Colonic mucosa (tissue), 4 donors: Measurements from ENCODE around the gene CCNY. TPM values are rescaled to one million over a fixed set of nuclear protein-coding genes. Genes with fewer than 3 reads are reported as not detected.
A peak's percentile ranks its signal among the peaks of the same experiment; 100 is the strongest.

ENCODE experiments used
- DNase-seq: peaks from one replicate; pipeline ENCODE4 v3.0.0-alpha.2; 2020
- H3K27ac ChIP-seq: fragments of 200-600 bp; one replicate; pipeline ENCODE4 v1.8.0; 2021
- H3K27me3 ChIP-seq: fragments of 200-600 bp; one replicate; pipeline ENCODE4 v1.8.0; 2021
- H3K36me3 ChIP-seq: fragments of 200-600 bp; one replicate; pipeline ENCODE4 v1.8.0; 2021
- H3K4me1 ChIP-seq: fragments of 200-600 bp; one replicate; pipeline ENCODE4 v1.8.0; 2021; ENCODE audit warnings: mild to moderate bottlenecking
- H3K4me3 ChIP-seq: fragments of 200-600 bp; one replicate; pipeline ENCODE4 v1.8.0; 2021
- H3K9ac ChIP-seq, 2 donors: one replicate each; pipeline ENCODE4 v1.7.0; 2013; ENCODE audit warnings: control low read depth in 2 of 2, low read depth in 2 of 2, low read length in 2 of 2
- H3K9me3 ChIP-seq: fragments of 200-600 bp; one replicate; pipeline ENCODE4 v1.8.0; 2021
- CTCF ChIP-seq: fragments of 200-600 bp; IDR thresholded peaks from one replicate; pipeline ENCODE4 v1.8.0; 2022; ENCODE audit warnings: antibody characterized with exemption, mild to moderate bottlenecking
- intact Hi-C: fragments of 100-400 bp; cut with DNase I; formaldehyde crosslinking; loops from one replicate; pipeline ENCODE4 v1.14.1; 2022
- total RNA-seq, 2 donors: library from RNA; stranded (reverse); fragmentation: NEBNext Ultra II Directional in 1 of 2; extraction: Animal tissue kit (Norgen Biotek cat#: 25700) in 1 of 2; gene quantifications; one replicate each; pipeline ENCODE4 v1.2.1, GENCODE V29; 2021
- donor health status: healthy.
- donor health status: DM: no; HTN: no; CAD: no.
- donor health status: DM: no; HTN: no; CAD: no.

The CCNY gene
- total RNA-seq, 2 donors from 2014 or later = 43.5 to 68.6 TPM

- H3K4me1 ChIP-seq = no peaks in the 10 kb centered on the region
- intact Hi-C loops = no loop called here
- H3K9ac ChIP-seq = no peak overlapping the region
- no peaks in the 10 kb centered on the region for H3K27me3 ChIP-seq
- H3K27ac ChIP-seq = no peak overlapping the region
- H3K4me3 ChIP-seq = no peak overlapping the region
- no peak for DNase-seq
- no peaks in the 10 kb centered on the region for H3K9me3 ChIP-seq
- no peaks in the 10 kb centered on the region for H3K36me3 ChIP-seq
- no peak for TF ChIP-seq CTCF
Observed at GRCh38 chr10:35378541-35379210, 42.4 kb downstream of the CCNY start.

GRCh38 chr10:35379226-35380137 lies 43.2 kb downstream of the CCNY start:
- H3K4me3 ChIP-seq = no peak overlapping the region
- H3K27ac ChIP-seq = no peak overlapping the region
- H3K9ac ChIP-seq = no peak overlapping the region
- no peaks in the 10 kb centered on the region for H3K4me1 ChIP-seq
- intact Hi-C loops = no loop called here
- H3K27me3 ChIP-seq = no peaks in the 10 kb centered on the region
- H3K9me3 ChIP-seq = no peaks in the 10 kb centered on the region
- no peaks in the 10 kb centered on the region for H3K36me3 ChIP-seq
- DNase-seq = no peak
- no peak for TF ChIP-seq CTCF

- no peak overlapping the region for H3K27ac ChIP-seq
- no peak for TF ChIP-seq CTCF
- no peaks in the 10 kb centered on the region for H3K9me3 ChIP-seq
- intact Hi-C loops = no loop called here
- H3K27me3 ChIP-seq = no peaks in the 10 kb centered on the region
- H3K9ac ChIP-seq = no peak overlapping the region
- no peak for DNase-seq
- no peaks in the 10 kb centered on the region for H3K36me3 ChIP-seq
- peaks cover 3% of the 10 kb centered on the region for H3K4me1 ChIP-seq
- H3K4me3 ChIP-seq = no peak overlapping the region
Observed at GRCh38 chr10:35382096-35382495, 45.8 kb downstream of the CCNY start.

- Histone ChIP-seq H3K36me3 (no peaks in the 10 kb centered on the region), H3K9me3 (no peaks in the 10 kb centered on the region), H3K9ac (no peak overlapping the region), H3K4me1 (peaks cover 8% of the 10 kb centered on the region), H3K4me3 (no peak overlapping the region), H3K27me3 (no peaks in the 10 kb centered on the region), H3K27ac (no peak overlapping the region)
- no peak for DNase-seq
- intact Hi-C loops = no loop called here
- TF ChIP-seq CTCF = no peak
Observed at GRCh38 chr10:35384265-35384868, 48.1 kb downstream of the CCNY start.

- H3K27me3 ChIP-seq = no peaks in the 10 kb centered on the region
- H3K27ac ChIP-seq = no peak overlapping the region
- no peak overlapping the region for H3K4me3 ChIP-seq
- H3K4me1 ChIP-seq = peaks cover 8% of the 10 kb centered on the region
- no peaks in the 10 kb centered on the region for H3K36me3 ChIP-seq
- intact Hi-C loops = no loop called here
- no peak for TF ChIP-seq CTCF
- no peak overlapping the region for H3K9ac ChIP-seq
- no peaks in the 10 kb centered on the region for H3K9me3 ChIP-seq
- DNase-seq = peak; percentile 56
Observed at GRCh38 chr10:35386594-35387174, 50.4 kb downstream of the CCNY start.
